Measurements from ENCODE around the gene TRAPPC10. TPM values are rescaled to one million over a fixed set of nuclear protein-coding genes. Genes with fewer than 3 reads are reported as not detected.

The TRAPPC10 gene
- total and polyA plus RNA-seq, 10 of the 15 experiments (the other 5 are each of a cell fraction or from before 2014, with no cell fraction given) = 1.1 to 39.6 (median 28.2) TPM

GRCh38 chr21:44039828-44040227 lies 27.7 kb downstream of the TRAPPC10 start:
- H4K20me1 ChIP-seq (ENCODE audit: control insufficient read depth, insufficient read depth) = no peaks in the 10 kb centered on the region
- H3K4me1 ChIP-seq (ENCODE audit: control insufficient read depth, insufficient read depth, low read length) = no peaks in the 10 kb centered on the region
- FAIRE-seq (no peak), ATAC-seq (no peak), DNase-seq (ENCODE audit: low read depth, low spot score) (no peak)
- no peak overlapping the region for H2AFZ ChIP-seq (ENCODE audit: control insufficient read depth, low read depth, low read length)
- ChIA-PET POLR2A (no interaction called here), SMC1A (ENCODE audit: uncharacterized antibody, unreplicated experiment) (no interaction called here), CTCF (no interaction called here), RAD21 (ENCODE audit: unreplicated experiment) (no interaction called here)
- BruUV-seq (replicated peaks) = no TSS peak
- peaks cover 10% of the 10 kb centered on the region for H3K79me2 ChIP-seq (ENCODE audit: control insufficient read depth, insufficient read depth, low read length)
- H3K4me2 ChIP-seq (ENCODE audit: control insufficient read depth, insufficient read depth) = no peak overlapping the region
- no peaks in the 10 kb centered on the region for H3K9me3 ChIP-seq (replicated peaks; ENCODE audit: control insufficient read depth, insufficient read depth, low read length)
- peaks cover 26 to 27% of the 10 kb centered on the region in 2 experiments for H3K36me3 ChIP-seq (ENCODE audit: control insufficient read depth in 2 of 2, insufficient read depth in 2 of 2, low read length in 1 of 2)
- no peak overlapping the region for H3K9ac ChIP-seq (ENCODE audit: control insufficient read depth, insufficient read depth, low read length)
- intact Hi-C loops (cut with micrococcal nuclease; ENCODE audit: unreplicated experiment) = no loop called here
- WGBS (ENCODE audit: insufficient coverage, insufficient replicate concordance, low lambda C conversion rate, missing lambda C conversion rate) = 21% methylated on average over 5 of the region's 5 CpGs
- TF ChIP-seq MXI1 (IDR thresholded peaks at IDR 0.05; ENCODE audit: low read depth, low read length) (no peak), BMI1 (IDR thresholded peaks at IDR 0.05; ENCODE audit: borderline replicate concordance) (no peak), POU2F2 (IDR thresholded peaks at IDR 0.05; ENCODE audit: borderline replicate concordance, low read depth, low read length) (no peak), PML (IDR thresholded peaks at IDR 0.05; ENCODE audit: low read length) (no peak), PAX8 (IDR thresholded peaks at IDR 0.05) (no peak), GATAD2B (conservative IDR thresholded peaks at IDR 0.05; ENCODE audit: low read depth) (no peak), TCF7 (IDR thresholded peaks at IDR 0.05; ENCODE audit: borderline replicate concordance) (no peak), ELK1 (IDR thresholded peaks at IDR 0.05; ENCODE audit: low read depth, low read length) (no peak)
- in situ Hi-C loops (cut with MboI) = no loop called here
- no peak overlapping the region for H3K27ac ChIP-seq (ENCODE audit: control insufficient read depth, insufficient read depth)
- no peaks in the 10 kb centered on the region for H3K27me3 ChIP-seq (replicated peaks in 1 of 2; ENCODE audit: control insufficient read depth in 2 of 2, insufficient read depth in 2 of 2, low read length in 1 of 2)
- H3K4me3 ChIP-seq = no peak overlapping the region

GRCh38 chr21:44043613-44044012 lies 31.5 kb downstream of the TRAPPC10 start:
- DNase-seq (ENCODE audit: low read depth, low spot score) (no peak), FAIRE-seq (no peak), ATAC-seq (no peak)
- no peak overlapping the region for H3K4me2 ChIP-seq (ENCODE audit: control insufficient read depth, insufficient read depth)
- H3K27ac ChIP-seq (ENCODE audit: control insufficient read depth, insufficient read depth) = no peak overlapping the region
- H3K36me3 ChIP-seq (ENCODE audit: control insufficient read depth in 2 of 2, insufficient read depth in 2 of 2, low read length in 1 of 2) = peaks cover 14% of the 10 kb centered on the region in 2 experiments
- WGBS (ENCODE audit: insufficient coverage, insufficient replicate concordance, low lambda C conversion rate, missing lambda C conversion rate) = 69% methylated on average over 6 of the region's 6 CpGs
- no peak overlapping the region for H2AFZ ChIP-seq (ENCODE audit: control insufficient read depth, low read depth, low read length)
- no peaks in the 10 kb centered on the region for H3K9me3 ChIP-seq (replicated peaks; ENCODE audit: control insufficient read depth, insufficient read depth, low read length)
- H3K27me3 ChIP-seq (replicated peaks in 1 of 2; ENCODE audit: control insufficient read depth in 2 of 2, insufficient read depth in 2 of 2, low read length in 1 of 2) = no peaks in the 10 kb centered on the region
- intact Hi-C loops (cut with micrococcal nuclease; ENCODE audit: unreplicated experiment) = no loop called here
- RAD21 ChIA-PET (ENCODE audit: unreplicated experiment) = no interaction called here
- CTCF ChIA-PET = interaction anchor here (0.6 to 1.5 kb wide), 3 partner anchors 8 to 818 kb away, joined by 3 to 4 read pairs (median 4); no protein-coding TSS in a partner anchor
- no peak overlapping the region for H3K9ac ChIP-seq (ENCODE audit: control insufficient read depth, insufficient read depth, low read length)
- peaks cover 4% of the 10 kb centered on the region; the same call in 1 of the 2 replicates for H4K20me1 ChIP-seq (ENCODE audit: control insufficient read depth, insufficient read depth)
- H3K4me1 ChIP-seq (ENCODE audit: control insufficient read depth, insufficient read depth, low read length) = no peaks in the 10 kb centered on the region
- POLR2A ChIA-PET = interaction anchor here (1.0 kb wide), 1 partner anchor 25 kb away, joined by 3 read pairs; no protein-coding TSS in a partner anchor
- H3K79me2 ChIP-seq (ENCODE audit: control insufficient read depth, insufficient read depth, low read length) = peaks cover 14% of the 10 kb centered on the region
- BruUV-seq (replicated peaks) = no TSS peak
- H3K4me3 ChIP-seq = no peak overlapping the region
- in situ Hi-C loops (cut with MboI) = no loop called here
- SMC1A ChIA-PET (ENCODE audit: uncharacterized antibody, unreplicated experiment) = no interaction called here
- TF ChIP-seq NR2C2 (IDR thresholded peaks at IDR 0.05; ENCODE audit: borderline replicate concordance, control insufficient read depth, insufficient read length, low read depth) (no peak), PRDM15 (CRISPR knock-in tag; IDR thresholded peaks at IDR 0.05) (no peak), IKZF1 (conservative IDR thresholded peaks at IDR 0.05) (no peak), IKZF2 (IDR thresholded peaks at IDR 0.05) (no peak), HDAC2 (IDR thresholded peaks at IDR 0.05) (no peak), BACH1 (IDR thresholded peaks at IDR 0.05; ENCODE audit: borderline replicate concordance) (no peak)

Data from GM12878 (cell line).